Central memory CD4-positive, alpha-beta T cell (primary cell): ENCODE measurements around the gene BANK1.

Experiments
- DNase-seq: peaks from one replicate; pipeline ENCODE4 v3.0.0; 2022

BANK1 gene

DNA sequence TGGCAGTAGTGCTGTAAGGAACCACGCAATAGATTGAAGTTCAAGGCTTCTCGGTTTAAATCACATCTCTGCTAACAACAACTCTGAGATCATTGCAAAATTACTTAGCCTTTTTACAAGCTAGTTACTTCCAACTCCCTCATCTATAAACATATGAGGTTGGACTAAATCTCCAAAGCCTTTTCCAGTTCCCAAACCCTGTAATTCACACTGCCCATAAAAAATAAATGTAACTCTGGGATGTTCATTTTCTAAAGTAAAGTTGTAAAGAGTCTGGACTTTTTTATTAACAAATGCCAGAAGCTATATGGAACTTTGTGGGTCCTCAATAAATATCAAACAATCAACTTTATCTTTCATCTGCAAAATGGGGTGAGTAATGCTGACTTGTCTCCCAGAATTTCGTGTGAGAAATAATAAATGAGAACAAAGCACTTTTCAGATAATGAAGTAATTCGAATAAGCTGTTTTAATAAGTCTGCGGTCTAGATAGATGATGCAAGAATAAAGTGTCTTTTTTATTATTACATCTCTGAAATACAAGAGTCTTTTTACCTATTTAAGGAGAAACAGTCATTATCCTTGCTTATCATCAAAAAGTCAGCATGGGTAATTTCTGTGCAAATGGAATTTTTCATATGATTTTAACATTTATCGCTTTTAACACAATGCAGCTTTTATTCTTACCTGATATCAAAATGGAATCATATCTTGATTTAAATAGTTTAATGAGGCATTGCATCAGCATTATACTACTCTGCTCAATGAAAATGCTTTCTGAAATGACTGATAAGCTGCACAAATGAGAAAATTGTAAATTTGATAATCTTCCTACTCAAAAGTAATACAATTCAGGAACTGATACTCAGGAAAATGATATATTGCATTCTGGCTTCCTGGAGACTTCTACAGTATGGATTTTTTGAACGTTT is 252.6 kb downstream of the BANK1 start:
- no peak for DNase-seq

DNA sequence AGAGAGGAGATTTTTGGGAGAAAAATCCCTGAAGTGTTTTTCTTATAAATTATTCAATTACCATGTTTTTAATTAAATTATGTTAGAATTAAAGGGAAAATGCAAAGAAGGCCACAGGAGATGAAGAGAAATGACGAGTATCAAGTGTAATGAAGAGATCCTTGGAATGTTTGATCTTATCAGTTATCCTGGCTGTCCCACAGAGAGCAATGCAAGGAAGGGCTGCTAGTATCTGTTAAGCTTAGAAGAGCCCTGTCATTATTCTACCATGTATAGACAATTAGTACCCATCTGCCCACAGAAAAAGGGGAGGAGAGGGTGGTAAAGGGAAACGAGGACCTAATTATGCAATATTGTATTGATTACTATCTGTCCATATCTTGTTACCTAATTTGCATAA is 257.1 kb downstream of the BANK1 start:
- no peak for DNase-seq

DNA sequence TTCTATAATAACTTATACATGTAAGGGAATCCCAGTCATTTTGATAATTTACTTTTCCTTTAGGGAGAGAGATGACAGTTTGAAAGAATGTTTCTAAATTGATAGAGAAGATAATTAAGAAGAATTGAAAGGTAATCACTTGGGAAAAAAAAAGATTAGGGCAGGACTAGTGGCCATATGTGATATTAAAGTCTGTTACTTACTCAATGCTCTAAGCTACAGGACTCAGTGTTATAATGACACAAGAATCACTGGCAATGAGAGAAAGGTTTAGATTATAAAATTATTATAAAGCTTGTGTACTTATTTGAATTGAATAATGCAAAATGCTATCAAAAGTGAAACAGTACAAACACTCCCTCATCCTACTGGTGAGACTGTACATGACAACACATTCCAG is 265.3 kb downstream of the BANK1 start:
- DNase-seq = no peak

DNA sequence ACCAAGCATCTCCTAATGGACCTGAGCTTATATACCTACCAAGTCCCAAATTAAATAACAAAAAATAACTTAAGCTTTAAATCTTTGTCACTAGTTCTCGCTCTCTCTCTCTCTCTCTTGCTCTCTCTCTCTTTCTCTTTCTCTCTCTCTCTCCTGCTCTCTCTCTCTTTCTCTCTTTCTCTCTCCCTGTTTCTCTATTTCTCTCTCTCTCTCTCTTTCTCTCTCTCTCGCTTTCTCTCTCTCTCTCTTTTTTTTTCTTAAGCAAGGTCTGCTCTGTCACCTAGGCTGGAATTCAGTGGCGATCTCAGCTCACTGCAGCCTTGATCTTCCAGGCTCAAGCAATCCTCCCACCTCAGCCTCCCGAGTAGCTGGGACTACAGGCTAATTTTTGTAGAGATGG is 266.6 kb downstream of the BANK1 start:
- DNase-seq = no peak

DNA sequence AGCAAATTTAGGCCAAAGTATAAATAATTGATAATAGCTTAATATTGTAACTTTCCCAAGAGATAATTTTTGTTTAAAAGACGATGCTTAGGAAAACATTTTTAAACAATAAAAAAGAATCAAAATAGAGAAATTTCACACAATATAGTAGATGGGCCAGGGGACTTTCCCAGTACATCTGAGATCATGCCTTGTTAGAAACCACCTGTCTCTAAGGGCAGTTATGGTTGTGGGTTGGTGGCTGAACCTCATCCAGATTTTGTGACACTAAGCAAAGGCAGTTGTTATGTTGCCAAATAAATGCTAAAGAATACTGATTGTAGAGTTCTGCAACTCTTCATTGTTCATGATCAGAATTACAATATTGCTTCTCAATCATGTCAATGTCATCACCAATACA is 270.6 kb downstream of the BANK1 start:
- DNase-seq = no peak

DNA sequence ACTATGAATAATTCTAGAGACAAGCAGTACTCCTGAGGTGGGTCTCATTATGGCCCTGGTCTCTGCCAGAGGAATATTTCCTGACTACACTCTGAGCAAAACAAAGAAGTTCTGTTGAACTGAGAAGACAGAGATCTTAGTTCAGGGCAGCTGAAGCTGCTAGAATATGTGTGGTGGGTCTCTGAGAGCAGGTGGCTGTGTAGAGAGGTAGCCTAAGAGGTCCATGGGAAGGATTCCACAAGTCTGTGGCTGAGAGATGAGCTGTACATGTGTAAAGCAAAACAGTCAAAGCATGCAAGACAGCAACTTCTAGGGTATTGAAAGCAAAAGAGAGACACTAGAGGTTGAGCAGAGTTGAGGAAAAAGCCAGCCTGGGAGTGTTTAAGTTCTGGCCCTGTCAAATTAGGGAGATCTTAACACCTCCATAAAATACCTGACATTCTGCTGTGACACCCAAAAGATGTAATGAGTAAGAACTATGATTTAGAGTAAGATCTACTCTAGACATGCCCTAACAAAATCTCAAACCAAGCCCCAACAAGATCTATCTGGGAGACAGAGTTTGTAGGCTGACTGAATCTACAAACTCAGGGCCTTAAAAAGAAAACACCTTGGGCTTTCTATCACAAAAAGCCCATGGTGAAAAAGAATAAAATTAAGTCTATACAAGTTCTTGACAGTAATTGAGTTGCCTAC is 274.4 kb downstream of the BANK1 start:
- DNase-seq = no peak

DNA sequence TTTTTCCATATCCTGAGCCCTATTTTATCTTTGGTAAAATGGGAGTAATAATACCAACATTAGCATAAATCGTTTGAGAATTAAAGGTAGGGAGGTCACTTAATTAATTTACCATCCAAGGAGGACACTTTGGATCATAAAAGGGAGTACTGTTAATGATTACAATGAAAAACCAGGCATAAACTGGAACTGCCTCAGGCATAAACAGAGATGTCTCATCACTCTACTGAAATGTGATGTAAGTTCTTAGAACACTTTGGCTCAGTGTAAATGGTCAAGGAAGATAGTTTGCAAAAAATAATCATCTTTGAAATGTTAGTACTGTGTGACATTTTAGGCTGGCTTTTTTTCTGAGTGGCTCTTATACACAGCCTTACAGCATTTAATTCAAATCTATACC is 286.1 kb downstream of the BANK1 start:
- no peak for DNase-seq

DNA sequence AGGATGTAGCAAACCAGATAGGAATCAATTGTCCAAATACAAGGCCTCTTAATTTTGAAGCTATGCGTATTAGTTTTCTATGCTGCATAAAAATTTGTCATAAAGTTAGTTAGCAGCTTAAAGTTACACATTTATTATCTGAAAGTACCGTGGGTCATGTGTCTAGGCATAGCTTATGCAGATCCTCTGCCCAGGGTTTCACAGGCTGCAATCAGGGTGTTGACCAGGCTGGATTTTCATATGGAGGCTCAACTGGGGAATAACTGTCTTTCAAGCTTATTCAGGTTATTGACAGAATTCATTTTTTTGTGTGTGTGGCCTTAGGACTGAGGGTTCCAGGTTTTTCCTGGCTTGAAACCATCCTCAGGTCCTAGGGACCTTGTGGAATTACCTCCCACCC is 289.7 kb downstream of the BANK1 start:
- no peak for DNase-seq

DNA sequence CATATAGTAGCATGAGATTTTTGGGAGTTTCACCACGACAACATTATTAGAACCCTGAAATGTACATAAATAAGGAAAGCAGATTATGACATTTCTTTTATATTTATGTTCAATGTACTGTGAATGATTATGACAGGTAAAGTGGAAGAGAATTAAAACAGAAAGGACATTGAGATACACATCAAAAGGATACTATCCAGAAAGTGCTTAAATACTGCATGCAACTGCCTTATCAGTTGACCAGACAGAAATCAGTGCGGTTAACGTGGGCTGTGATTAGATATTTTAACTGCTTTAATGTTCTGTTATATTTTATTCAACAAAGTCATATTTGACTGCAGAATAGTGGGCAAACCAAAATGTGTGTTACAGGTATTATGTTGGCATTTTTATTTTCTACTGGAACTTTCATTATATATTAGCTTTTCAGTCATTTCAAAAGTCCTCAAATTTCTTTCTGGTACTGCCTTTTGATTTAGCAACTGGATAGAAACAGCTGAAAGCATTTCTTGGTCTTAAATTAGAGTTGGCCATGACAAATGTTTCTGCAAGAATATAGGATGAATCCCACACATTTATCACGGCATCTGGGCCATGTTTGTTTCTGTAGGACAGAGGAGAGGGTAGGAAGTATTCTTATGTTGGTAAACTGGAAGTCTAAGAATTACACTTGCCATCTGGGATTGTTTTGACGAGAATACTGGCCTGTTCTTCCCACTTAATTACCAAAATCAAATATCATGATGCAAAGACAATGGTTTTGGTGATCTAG is 299.5 kb downstream of the BANK1 start:
- DNase-seq = no peak

DNA sequence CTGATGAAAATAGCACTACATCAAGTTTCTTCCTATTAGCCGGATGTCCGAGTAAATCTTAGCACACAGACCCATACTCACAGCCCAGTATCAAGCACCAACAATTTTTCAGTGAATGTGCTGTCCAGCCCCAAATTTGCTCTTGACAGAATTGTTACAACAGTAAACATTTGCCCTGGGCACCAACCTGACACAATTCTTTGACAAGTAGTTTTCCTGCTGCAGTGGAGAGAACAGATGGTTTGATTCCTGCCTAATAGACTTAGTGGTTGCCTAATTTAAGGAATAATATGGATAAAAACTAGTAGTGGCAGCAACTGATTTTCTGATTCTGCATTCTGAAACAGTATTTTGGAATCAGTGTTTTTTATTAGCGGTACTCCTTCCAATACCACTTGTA is 301.1 kb downstream of the BANK1 start:
- no peak for DNase-seq

DNA sequence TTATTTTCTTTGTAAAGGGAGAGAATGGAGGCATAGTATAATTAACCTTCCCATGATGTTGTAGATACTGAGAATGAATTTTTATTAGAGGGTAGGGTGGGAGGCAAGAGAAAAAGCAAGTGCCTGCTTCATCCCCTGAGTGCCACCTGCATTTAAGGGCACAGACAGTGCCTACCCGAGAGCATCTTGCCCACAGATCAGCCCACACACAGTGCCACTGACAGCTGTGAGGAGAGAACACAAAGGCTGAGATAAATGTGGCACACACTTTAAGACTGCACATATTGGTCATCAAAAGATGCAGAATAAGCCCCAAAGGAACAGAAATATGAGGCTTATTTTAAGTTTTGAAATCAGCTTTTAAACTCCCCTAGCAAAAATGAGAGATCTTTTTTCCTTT is 304.0 kb downstream of the BANK1 start:
- no peak for DNase-seq

DNA sequence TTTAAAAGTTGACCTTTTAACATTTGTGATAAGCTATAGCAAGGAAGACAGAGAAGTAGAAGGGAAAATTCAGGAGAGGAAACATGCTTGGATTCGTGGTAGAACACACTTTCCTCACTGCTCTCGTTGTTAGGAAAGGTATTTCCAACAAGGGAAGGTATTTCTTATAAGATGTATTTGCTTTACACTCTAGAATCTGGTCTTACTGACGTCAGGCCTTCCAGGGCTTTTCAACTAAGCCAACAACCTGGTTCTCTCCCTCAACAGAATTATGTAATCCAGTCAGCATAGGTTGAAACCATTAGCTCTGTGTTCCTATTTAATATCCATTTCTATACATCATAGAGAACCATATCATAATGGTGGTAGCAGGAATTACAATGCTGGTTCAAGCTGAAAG is 312.8 kb downstream of the BANK1 start:
- DNase-seq = no peak

DNA sequence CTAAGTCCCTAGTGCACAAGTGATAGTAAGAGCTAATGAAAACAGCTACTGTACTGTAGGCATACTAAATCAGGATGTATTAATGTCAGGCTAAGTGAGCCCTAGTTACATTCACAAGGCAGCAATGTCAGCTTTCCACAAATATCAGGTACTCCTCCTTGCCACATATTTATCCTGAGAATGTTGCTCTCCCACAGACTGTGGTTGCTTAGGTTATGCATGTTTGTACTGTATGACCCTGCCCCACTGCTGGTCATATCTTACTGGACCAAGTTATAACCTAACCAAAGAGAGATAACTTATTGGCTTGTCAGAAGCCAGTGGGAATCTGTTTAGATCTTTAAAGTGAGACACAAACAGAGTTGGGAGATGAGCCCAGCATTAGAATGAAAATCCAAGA is 313.7 kb downstream of the BANK1 start:
- DNase-seq = no peak

DNA sequence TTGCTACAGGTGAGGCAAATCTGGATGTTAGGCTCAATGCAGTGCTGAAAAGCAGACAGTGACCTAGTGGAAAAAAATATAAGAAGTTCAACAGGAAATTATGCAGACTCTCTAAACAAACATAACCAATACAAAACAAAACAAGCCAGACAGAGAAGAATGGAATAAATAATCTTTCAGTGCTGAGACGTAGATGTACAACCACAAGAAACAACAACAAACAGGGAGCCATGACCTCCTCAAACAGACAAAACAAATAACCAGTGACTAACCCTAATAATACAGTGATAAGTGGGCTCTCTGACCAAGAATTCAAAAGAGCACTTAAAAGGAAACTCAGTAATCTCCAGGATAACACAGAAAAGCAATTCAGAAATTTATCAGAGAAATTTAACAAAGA is 315.5 kb downstream of the BANK1 start:
- no peak for DNase-seq

DNA sequence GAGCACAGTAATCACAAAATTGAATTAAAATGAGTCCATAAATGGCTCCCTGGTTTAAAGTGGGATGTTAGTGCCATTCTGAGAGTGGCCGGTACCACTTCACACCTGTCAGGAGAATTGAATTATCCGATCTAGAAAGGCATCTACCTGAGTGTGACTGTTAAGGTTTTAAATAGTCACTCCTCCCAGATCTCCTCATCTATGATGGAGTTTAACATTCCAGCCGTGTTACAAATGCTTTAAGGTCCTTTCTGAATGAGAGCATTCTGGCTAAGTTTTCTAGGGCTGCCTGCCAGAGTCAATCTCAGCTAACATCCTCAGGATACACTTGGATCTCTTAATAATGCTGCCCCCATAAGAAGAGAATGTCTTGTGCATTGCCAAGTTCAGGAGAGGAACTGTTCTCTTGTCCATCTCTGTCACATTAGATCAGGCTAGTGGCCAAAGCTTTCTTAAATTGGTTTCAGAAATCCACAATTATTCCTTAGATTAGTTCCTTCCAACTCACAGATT is 323.6 kb downstream of the BANK1 start:
- DNase-seq = no peak

DNA sequence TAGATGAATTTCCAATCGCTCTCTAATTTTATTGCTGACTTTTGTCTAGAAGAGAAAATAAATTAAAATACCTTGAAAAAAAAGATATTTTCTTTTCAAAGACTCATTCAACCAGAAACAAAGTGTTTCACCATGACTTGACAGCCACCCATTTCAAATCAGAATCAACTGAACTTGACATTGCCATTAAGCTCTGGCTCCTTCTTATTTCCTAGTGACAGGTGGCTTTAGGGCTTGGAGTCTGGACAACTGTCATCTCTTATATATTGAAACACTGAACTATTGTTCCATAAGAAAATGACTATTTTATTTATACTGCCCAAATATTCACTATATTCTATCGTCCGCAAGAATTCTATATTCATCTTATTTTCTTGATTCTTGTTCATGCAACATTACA is 325.6 kb downstream of the BANK1 start:
- DNase-seq = no peak

DNA sequence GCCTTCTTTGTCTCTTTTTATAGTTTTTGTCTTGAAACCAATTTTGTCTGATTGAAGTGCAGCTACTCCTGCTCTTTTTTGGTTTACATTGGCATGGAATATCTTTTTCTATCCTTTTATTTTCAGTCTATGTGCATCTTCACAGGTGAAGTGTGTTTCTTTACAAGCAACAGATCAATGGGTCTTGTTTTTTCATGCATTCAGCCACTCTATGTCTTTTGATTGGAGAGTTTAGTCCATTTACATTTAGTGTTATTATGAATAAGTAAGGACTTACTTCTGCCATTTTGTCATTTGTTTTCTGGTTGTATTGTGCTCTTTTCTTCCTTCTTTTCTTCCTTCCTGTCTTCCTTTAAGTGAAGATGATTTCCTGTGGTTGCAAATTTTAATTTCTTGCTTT is 330.3 kb downstream of the BANK1 start:
- no peak for DNase-seq
